ENCODE results near the gene MAP3K2. TPM values are rescaled to one million over a fixed set of nuclear protein-coding genes. Genes with fewer than 3 reads are reported as not detected.

Gene MAP3K2
- total and polyA plus RNA-seq, 2 of the 8 experiments (the other 6 are each of a cell fraction or from before 2014, with no cell fraction given): 2.0 to 23.2 TPM

- FAIRE-seq: no peak
- no peak overlapping the region for H2BK20ac ChIP-seq (ENCODE audit: low read length)
- H3K4me1 ChIP-seq (replicated peaks in 1 of 4; ENCODE audit: control insufficient read depth in 3 of 4, insufficient read depth in 4 of 4, low read length in 3 of 4): no peaks in the 10 kb centered on the region
- H4K91ac ChIP-seq (replicated peaks; ENCODE audit: insufficient read length, low read length): no peak overlapping the region
- no peak overlapping the region for H2AK5ac ChIP-seq (ENCODE audit: low read depth, low read length)
- H4K20me1 ChIP-seq (replicated peaks in 1 of 2; ENCODE audit: control insufficient read depth in 1 of 2, insufficient read depth in 2 of 2, low read length in 2 of 2): no peaks in the 10 kb centered on the region
- H3K9me3 ChIP-seq (ENCODE audit: insufficient read depth in 2 of 2, low read depth in 1 of 2, low read length in 1 of 2): peaks cover 0 to 8% of the 10 kb centered on the region in 2 experiments; a peak in 1 of 4 replicates
- no peak overlapping the region for H3K4ac ChIP-seq (replicated peaks; ENCODE audit: insufficient read length, low read depth, low read length)
- TF ChIP-seq EGR1 (IDR thresholded peaks at IDR 0.05; ENCODE audit: borderline replicate concordance, low read depth, low read length) (no peak), KDM5A (IDR thresholded peaks at IDR 0.05; ENCODE audit: low read length) (no peak)
- TF ChIP-seq, protein P1, sequence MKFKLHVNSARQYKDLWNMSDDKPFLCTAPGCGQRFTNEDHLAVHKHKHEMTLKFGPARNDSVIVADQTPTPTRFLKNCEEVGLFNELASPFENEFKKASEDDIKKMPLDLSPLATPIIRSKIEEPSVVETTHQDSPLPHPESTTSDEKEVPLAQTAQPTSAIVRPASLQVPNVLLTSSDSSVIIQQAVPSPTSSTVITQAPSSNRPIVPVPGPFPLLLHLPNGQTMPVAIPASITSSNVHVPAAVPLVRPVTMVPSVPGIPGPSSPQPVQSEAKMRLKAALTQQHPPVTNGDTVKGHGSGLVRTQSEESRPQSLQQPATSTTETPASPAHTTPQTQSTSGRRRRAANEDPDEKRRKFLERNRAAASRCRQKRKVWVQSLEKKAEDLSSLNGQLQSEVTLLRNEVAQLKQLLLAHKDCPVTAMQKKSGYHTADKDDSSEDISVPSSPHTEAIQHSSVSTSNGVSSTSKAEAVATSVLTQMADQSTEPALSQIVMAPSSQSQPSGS (IDR thresholded peaks at IDR 0.05; ENCODE audit: low read length): no peak
- H2BK12ac ChIP-seq (ENCODE audit: low read depth, low read length): no peak overlapping the region
- H3K23ac ChIP-seq (ENCODE audit: insufficient read length): no peak overlapping the region
- H2BK5ac ChIP-seq (ENCODE audit: low read depth, low read length): no peak overlapping the region
- H2BK120ac ChIP-seq (replicated peaks; ENCODE audit: low read depth, low read length): no peak overlapping the region
- no peak overlapping the region for H3K9ac ChIP-seq (replicated peaks in 1 of 4; ENCODE audit: extremely low read depth in 1 of 4, low read depth in 3 of 4, low read length in 3 of 4)
- no peaks in the 10 kb centered on the region; the same call in 1 of the 2 replicates for H3K23me2 ChIP-seq (ENCODE audit: low read depth, low read length)
- H3K4me3 ChIP-seq (ENCODE audit: extremely low read depth in 1 of 4, insufficient read depth in 2 of 4, low read depth in 3 of 4, low read length in 4 of 4): no peak overlapping the region
- no peaks in the 10 kb centered on the region for H3K79me1 ChIP-seq (ENCODE audit: low read depth, low read length)
- H3K4me2 ChIP-seq (ENCODE audit: insufficient read depth in 1 of 2, low read depth in 2 of 2, low read length in 2 of 2): no peak overlapping the region
- POLR2A ChIA-PET (ENCODE audit: partially characterized antibody): no interaction called here
- CTCF ChIA-PET (ENCODE audit: partially characterized antibody): no interaction called here
- no peak for DNase-seq (ENCODE audit: low read depth in 1 of 2, low spot score in 2 of 2)
- H3K14ac ChIP-seq (ENCODE audit: insufficient read length): no peak overlapping the region
- H3K18ac ChIP-seq (ENCODE audit: extremely low read depth, low read length): no peak overlapping the region
- H3K27ac ChIP-seq (ENCODE audit: low read depth, low read length): no peak overlapping the region
- H4K5ac ChIP-seq (ENCODE audit: insufficient read length, low read depth, low read length): no peak overlapping the region
- H3K56ac ChIP-seq (replicated peaks; ENCODE audit: insufficient read length, low read depth, low read length): no peak overlapping the region
- no peaks in the 10 kb centered on the region for H3K27me3 ChIP-seq (replicated peaks in 1 of 4; ENCODE audit: control insufficient read depth in 3 of 4, extremely low read depth in 1 of 4, insufficient read depth in 3 of 4, low read length in 3 of 4)
- no peak overlapping the region for H2BK15ac ChIP-seq (ENCODE audit: low read length)
- H3K36me3 ChIP-seq (ENCODE audit: control insufficient read depth in 2 of 4, insufficient read depth in 4 of 4, low read length in 3 of 4): no peaks in the 10 kb centered on the region; a peak in 1 of 8 replicates
- H4K8ac ChIP-seq (ENCODE audit: extremely low read depth, insufficient read depth, low read length): no peak overlapping the region
- no peak overlapping the region for H2AFZ ChIP-seq (ENCODE audit: low read length)
- peaks cover 0 to 50% of the 10 kb centered on the region in 2 experiments; a peak in 2 of 4 replicates for H3K79me2 ChIP-seq (ENCODE audit: control insufficient read depth in 1 of 2, insufficient read depth in 2 of 2, low read length in 2 of 2)
- WGBS, 2 experiments (ENCODE audit: extremely low coverage in 1 of 2, insufficient coverage in 1 of 2, insufficient read length in 1 of 2, insufficient replicate concordance in 2 of 2, low coverage in 1 of 2, low lambda C conversion rate in 2 of 2, missing lambda C conversion rate in 1 of 2): 100% methylated on average over 1 of the region's 1 CpG; no CpG with 5 or more reads in 1 of the 2 experiments
Measured at GRCh38 chr2:127348426-127349000, 39.3 kb downstream of the MAP3K2 start.
